Caco-2 (cell line): ENCODE results near the gene NDUFA11. TPM values are rescaled to one million over a fixed set of nuclear protein-coding genes. Genes with fewer than 3 reads are reported as not detected.

Experiments
- BruUV-seq: library from RNA; stranded (reverse); fragments of 400-500 nt; replicated peaks from 2 replicates; lab custom pipeline; 2021; lab: Mats Ljungman, UMichigan
- CTCF ChIA-PET: fragments of 300-600 bp; sonication (Branson Sonifier 250); formaldehyde crosslinking; loops from one replicate; lab custom pipeline; 2022; ENCODE audit warnings: antibody characterized with exemption; lab: Charles Lee
- POLR2A ChIA-PET: fragments of 300-600 bp; sonication (Branson Sonifier 250); formaldehyde crosslinking; loops from one replicate; lab custom pipeline; 2022; ENCODE audit warnings: antibody characterized with exemption; lab: Charles Lee
- DNase-seq, 2 experiments: peaks; one replicate each; pipeline versions ENCODE4 v3.0.0 to v3.0.0-alpha.2; 2020 to 2022
- H3K27me3 ChIP-seq: replicated peaks from 2 replicates; pipeline ENCODE4 v1.6.0; 2011; ENCODE audit warnings: low read length; ENCODE audit not compliant: control insufficient read depth, insufficient read depth
- H3K36me3 ChIP-seq: 2 replicates; pipeline ENCODE4 v1.5.1; 2011; ENCODE audit warnings: low read length; ENCODE audit not compliant: control insufficient read depth, insufficient read depth
- H3K4me1 ChIP-seq: fragments of 250-450 bp; sonication (Bioruptor Pico); 2 replicates; pipeline ENCODE4 v1.5.1; 2020; ENCODE audit warnings: mild to moderate bottlenecking
- H3K4me3 ChIP-seq: 2 replicates; pipeline ENCODE4 v1.5.1; 2011; ENCODE audit warnings: low read depth, mild to moderate bottlenecking, control low read depth, low read length
- H3K9me3 ChIP-seq: fragments of 250-450 bp; sonication (Bioruptor Pico); 2 replicates; pipeline ENCODE4 v1.5.1; 2020; ENCODE audit warnings: mild to moderate bottlenecking, moderate library complexity
- H3K27ac Mint-ChIP-seq: one replicate; pipeline ENCODE4 v1.8.0; 2022; ENCODE audit warnings: mixed read lengths; ENCODE audit not compliant: unreplicated experiment
- H3K27me3 Mint-ChIP-seq: one replicate; pipeline ENCODE4 v1.8.0; 2022; ENCODE audit warnings: mixed read lengths; ENCODE audit not compliant: insufficient read depth, unreplicated experiment
- H3K36me3 Mint-ChIP-seq: one replicate; pipeline ENCODE4 v1.8.0; 2022; ENCODE audit warnings: mild to moderate bottlenecking, mixed read lengths; ENCODE audit not compliant: insufficient read depth, unreplicated experiment
- H3K4me1 Mint-ChIP-seq: one replicate; pipeline ENCODE4 v1.8.0; 2022; ENCODE audit warnings: low read depth, mixed read lengths; ENCODE audit not compliant: unreplicated experiment
- H3K4me3 Mint-ChIP-seq: one replicate; pipeline ENCODE4 v1.8.0; 2022; ENCODE audit warnings: mild to moderate bottlenecking, moderate library complexity, mixed read lengths; ENCODE audit not compliant: unreplicated experiment
- H3K9me3 Mint-ChIP-seq: one replicate; pipeline ENCODE4 v1.8.0; 2022; ENCODE audit warnings: mixed read lengths; ENCODE audit not compliant: unreplicated experiment
- intact Hi-C: fragments of 100-400 bp; cut with micrococcal nuclease; formaldehyde crosslinking; loops from one replicate; pipeline ENCODE4 v1.10.0; 2022; ENCODE audit not compliant: unreplicated experiment
- total RNA-seq: library from RNA; stranded (reverse); gene quantifications from 2 replicates; pipeline ENCODE4 v1.2.3, GENCODE V29; 2022
- TF ChIP-seq, protein P1 (sequence below), 2 experiments: fragments of 200-600 bp in 1 of 2; IDR thresholded peaks; 1 replicate in 1 of 2; 2 replicates in 1 of 2; pipeline versions ENCODE4 v1.5.1 to v1.8.0; 2011 to 2022; ENCODE audit warnings: antibody characterized with exemption in 1 of 2, control low read depth in 1 of 2, inconsistent platforms in 1 of 2, low read depth in 1 of 2, low read length in 1 of 2, mild to moderate bottlenecking in 1 of 2, moderate library complexity in 1 of 2; ENCODE audit not compliant: insufficient read depth in 1 of 2, severe bottlenecking in 1 of 2, unreplicated experiment in 1 of 2

NDUFA11 gene
- total RNA-seq, 1 experiment from 2014 or later = 272 TPM

DNA sequence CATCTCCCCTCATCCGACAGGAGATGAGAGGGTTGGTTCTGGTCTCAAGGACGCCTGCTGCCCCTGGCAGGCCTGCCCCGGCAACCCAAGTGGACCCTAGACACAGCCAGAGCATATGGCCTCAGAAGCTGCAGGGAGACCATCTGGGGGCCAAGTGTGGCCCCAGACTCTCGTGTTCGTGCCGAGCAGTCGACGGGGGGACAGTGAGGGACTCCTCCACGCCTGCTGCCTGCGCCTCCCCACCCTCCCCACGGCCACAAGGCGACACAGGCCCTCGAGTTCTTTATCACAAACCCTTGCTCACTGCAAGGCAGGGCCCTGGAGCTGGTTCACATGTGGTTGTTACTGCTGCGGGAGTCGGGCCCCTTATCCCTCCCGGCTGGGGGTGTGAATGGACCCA lies 19.8 kb upstream of the NDUFA11 start:
- intact Hi-C loops = no loop called here
- Histone ChIP-seq H3K4me1 (no peaks in the 10 kb centered on the region), H3K4me3 (no peak overlapping the region), H3K27me3 (no peaks in the 10 kb centered on the region), H3K36me3 (peaks cover 3% of the 10 kb centered on the region; the same call in 1 of the 2 replicates), H3K9me3 (no peaks in the 10 kb centered on the region)
- DNase-seq = no peak
- ChIA-PET POLR2A (no interaction called here), CTCF (no interaction called here)
- TF ChIP-seq, protein P1, sequence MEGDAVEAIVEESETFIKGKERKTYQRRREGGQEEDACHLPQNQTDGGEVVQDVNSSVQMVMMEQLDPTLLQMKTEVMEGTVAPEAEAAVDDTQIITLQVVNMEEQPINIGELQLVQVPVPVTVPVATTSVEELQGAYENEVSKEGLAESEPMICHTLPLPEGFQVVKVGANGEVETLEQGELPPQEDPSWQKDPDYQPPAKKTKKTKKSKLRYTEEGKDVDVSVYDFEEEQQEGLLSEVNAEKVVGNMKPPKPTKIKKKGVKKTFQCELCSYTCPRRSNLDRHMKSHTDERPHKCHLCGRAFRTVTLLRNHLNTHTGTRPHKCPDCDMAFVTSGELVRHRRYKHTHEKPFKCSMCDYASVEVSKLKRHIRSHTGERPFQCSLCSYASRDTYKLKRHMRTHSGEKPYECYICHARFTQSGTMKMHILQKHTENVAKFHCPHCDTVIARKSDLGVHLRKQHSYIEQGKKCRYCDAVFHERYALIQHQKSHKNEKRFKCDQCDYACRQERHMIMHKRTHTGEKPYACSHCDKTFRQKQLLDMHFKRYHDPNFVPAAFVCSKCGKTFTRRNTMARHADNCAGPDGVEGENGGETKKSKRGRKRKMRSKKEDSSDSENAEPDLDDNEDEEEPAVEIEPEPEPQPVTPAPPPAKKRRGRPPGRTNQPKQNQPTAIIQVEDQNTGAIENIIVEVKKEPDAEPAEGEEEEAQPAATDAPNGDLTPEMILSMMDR (IDR thresholded peaks at IDR 0.05; ENCODE audit: insufficient read depth in 1 of 2, low read depth in 1 of 2, low read length in 1 of 2, severe bottlenecking in 1 of 2, unreplicated experiment in 1 of 2) = no peak
- H3K9me3 Mint-ChIP-seq = no peaks in the 10 kb centered on the region
- no peak overlapping the region for H3K4me3 Mint-ChIP-seq
- H3K4me1 Mint-ChIP-seq = no peaks in the 10 kb centered on the region
- peaks cover 66% of the 10 kb centered on the region for H3K36me3 Mint-ChIP-seq
- no peaks in the 10 kb centered on the region for H3K27me3 Mint-ChIP-seq
- BruUV-seq = no TSS peak
- H3K27ac Mint-ChIP-seq = no peak overlapping the region

DNA sequence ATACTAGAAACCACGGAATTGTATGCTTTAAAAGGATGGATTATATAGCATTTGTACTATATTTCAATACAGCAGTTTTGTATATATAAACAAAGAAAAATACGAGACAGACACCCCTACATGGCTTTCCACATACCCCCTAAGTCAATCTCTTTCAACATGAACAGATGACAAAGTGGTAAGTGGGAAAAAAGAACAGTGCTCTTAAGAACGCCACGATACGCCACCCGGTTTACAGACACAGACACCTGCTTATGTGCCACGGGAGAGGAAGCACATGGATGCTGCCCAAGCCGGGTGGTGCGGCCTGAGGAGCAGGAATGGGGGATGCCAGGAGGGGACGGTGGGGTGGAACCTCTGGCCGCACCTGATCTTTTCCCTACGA lies 18.6 kb upstream of the NDUFA11 start:
- no peaks in the 10 kb centered on the region for H3K27me3 Mint-ChIP-seq
- H3K4me3 ChIP-seq = no peak overlapping the region
- H3K4me3 Mint-ChIP-seq = no peak overlapping the region
- no TSS peak for BruUV-seq
- H3K36me3 Mint-ChIP-seq = peaks cover 60% of the 10 kb centered on the region
- no peaks in the 10 kb centered on the region for H3K27me3 ChIP-seq
- intact Hi-C loops = no loop called here
- H3K27ac Mint-ChIP-seq = no peak overlapping the region
- H3K36me3 ChIP-seq = peaks cover 3% of the 10 kb centered on the region; the same call in 1 of the 2 replicates
- DNase-seq = no peak
- no peaks in the 10 kb centered on the region for H3K4me1 Mint-ChIP-seq
- ChIA-PET CTCF (interaction anchor here (0.6 kb wide), 1 partner anchor 1419 kb away, joined by 3 read pairs; no protein-coding TSS in a partner anchor), POLR2A (no interaction called here)
- TF ChIP-seq, protein P1 (IDR thresholded peaks at IDR 0.05; ENCODE audit: insufficient read depth in 1 of 2, low read depth in 1 of 2, low read length in 1 of 2, severe bottlenecking in 1 of 2, unreplicated experiment in 1 of 2) = no peak
- H3K9me3 Mint-ChIP-seq = no peaks in the 10 kb centered on the region
- H3K4me1 ChIP-seq = no peaks in the 10 kb centered on the region
- no peaks in the 10 kb centered on the region for H3K9me3 ChIP-seq

DNA sequence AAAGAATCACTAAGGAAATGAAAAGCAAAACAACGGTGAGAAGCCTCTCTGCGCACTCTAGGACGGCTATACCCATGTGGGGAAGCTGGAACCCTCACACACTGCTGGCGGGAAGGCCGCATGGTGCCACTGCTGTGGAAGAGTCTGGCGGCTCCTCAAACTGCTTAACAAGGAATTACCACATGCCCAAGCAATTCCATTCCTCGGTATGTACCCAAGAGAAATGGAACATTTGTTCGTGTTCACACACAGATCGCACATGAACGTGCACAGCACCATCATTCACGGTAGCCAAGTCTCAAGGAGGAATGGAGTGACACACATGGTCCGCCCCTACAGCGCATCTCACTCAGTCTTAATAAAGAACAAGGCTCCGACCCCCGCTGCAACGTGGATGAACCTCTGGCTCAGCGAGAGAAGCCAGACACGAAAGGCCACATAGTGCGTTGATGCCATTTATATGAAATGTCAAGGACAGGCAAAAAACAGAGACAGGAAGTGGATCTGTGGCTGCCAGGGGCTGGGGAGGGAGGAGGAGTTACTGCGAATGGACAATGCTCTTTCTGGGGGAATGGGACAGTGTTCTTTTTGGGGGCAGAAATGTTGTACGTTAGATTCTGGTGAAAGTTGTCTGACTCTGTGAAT lies 18.0 kb upstream of the NDUFA11 start:
- H3K27me3 ChIP-seq = no peaks in the 10 kb centered on the region
- Mint-ChIP-seq H3K27ac (no peak overlapping the region), H3K4me1 (no peaks in the 10 kb centered on the region), H3K9me3 (no peaks in the 10 kb centered on the region), H3K27me3 (no peaks in the 10 kb centered on the region), H3K36me3 (peaks cover 55% of the 10 kb centered on the region), H3K4me3 (no peak overlapping the region)
- no peaks in the 10 kb centered on the region for H3K9me3 ChIP-seq
- ChIA-PET POLR2A (no interaction called here), CTCF (no interaction called here)
- BruUV-seq = no TSS peak
- intact Hi-C loops = no loop called here
- TF ChIP-seq, protein P1 (IDR thresholded peaks at IDR 0.05; ENCODE audit: insufficient read depth in 1 of 2, low read depth in 1 of 2, low read length in 1 of 2, severe bottlenecking in 1 of 2, unreplicated experiment in 1 of 2) = no peak
- peaks cover 3% of the 10 kb centered on the region; the same call in 1 of the 2 replicates for H3K36me3 ChIP-seq
- no peak overlapping the region for H3K4me3 ChIP-seq
- no peak for DNase-seq
- H3K4me1 ChIP-seq = peaks cover under 1% of the 10 kb centered on the region
